Aorta (tissue), 5 donors: ENCODE data around the gene TEX26. TPM values are rescaled to one million over a fixed set of nuclear protein-coding genes. Genes with fewer than 3 reads are reported as not detected.

ENCODE experiments used
- ATAC-seq: fragments of 200-7000 bp; cut with Tn5 transposase; one replicate; pipeline ENCODE4 v1.9.1; 2022; ENCODE audit warnings: moderate library complexity; ENCODE audit not compliant: low FRiP score
- DNase-seq, 2 donors: peaks; one replicate each; pipeline ENCODE4 v3.0.0-alpha.2; 2020
- H3K27ac ChIP-seq, 2 donors: one replicate each; pipeline ENCODE4 v1.5.1; 2013; ENCODE audit warnings: low read length in 2 of 2, mild to moderate bottlenecking in 2 of 2, moderate library complexity in 2 of 2, control low read depth in 1 of 2, inconsistent platforms in 1 of 2, low read depth in 1 of 2
- H3K27me3 ChIP-seq, 2 donors: one replicate each; pipeline ENCODE4 v1.6.1; 2013; ENCODE audit warnings: control low read depth in 1 of 2, low read length in 1 of 2, mild to moderate bottlenecking in 1 of 2, moderate library complexity in 1 of 2; ENCODE audit not compliant: insufficient read depth in 2 of 2, control insufficient read depth in 1 of 2
- H3K36me3 ChIP-seq, 2 donors: one replicate each; pipeline ENCODE4 v1.6.1; 2013; ENCODE audit warnings: control low read depth in 1 of 2, low read length in 1 of 2, mild to moderate bottlenecking in 1 of 2; ENCODE audit not compliant: insufficient read depth in 2 of 2, control insufficient read depth in 1 of 2
- H3K4me1 ChIP-seq, 2 donors: one replicate each; pipeline ENCODE4 v1.6.1; 2013; ENCODE audit warnings: low read length in 2 of 2, control low read depth in 1 of 2, mild to moderate bottlenecking in 1 of 2, moderate library complexity in 1 of 2; ENCODE audit not compliant: insufficient read depth in 2 of 2, control insufficient read depth in 1 of 2
- H3K4me3 ChIP-seq, 2 donors: one replicate each; pipeline ENCODE4 v1.5.1; 2013; ENCODE audit warnings: low read length in 2 of 2, control low read depth in 1 of 2, mild to moderate bottlenecking in 1 of 2
- H3K9me3 ChIP-seq: one replicate; pipeline ENCODE4 v1.6.1; 2013; ENCODE audit warnings: mild to moderate bottlenecking, low read length; ENCODE audit not compliant: control insufficient read depth
- WGBS, 2 donors: extraction: QIAGEN DNeasy Blood & Tissue Kit; methylation state at CpG; one replicate each; pipeline ENCODE4 v1.1.7; 2013; 5-methylcytosine and 5-hydroxymethylcytosine counted together
- intact Hi-C, 2 donors: fragments of 100-400 bp; cut with DNase I; formaldehyde crosslinking; loops; one replicate each; pipeline versions ENCODE4 v1.14.2 to v1.15.0; 2022
- polyA plus RNA-seq, 2 donors: library from polyadenylated mRNA; stranded (reverse); fragments of 200-250 nt; gene quantifications; one replicate each; pipeline ENCODE4 v1.2.3, GENCODE V29; 2013
- total RNA-seq, 2 donors: library from RNA; stranded (reverse); fragmentation: NEBNext Ultra II Directional; extraction: Animal tissue kit (Norgen Biotek cat#: 25700); gene quantifications; one replicate each; pipeline ENCODE4 v1.2.1, GENCODE V29; 2021
- donor health status: healthy with polysubstance abuse.
- donor health status: Bipolar disorder and iron deficiency.
- donor health status: DM: no; HTN: no; CAD: no.
- donor health status: DM: no; HTN: no; CAD: no.
- donor health status: DM: yes; HTN: yes; CAD: no.

TEX26 gene
- total and polyA plus RNA-seq, 4 donors = 0.24 TPM; not detected in 3

DNA sequence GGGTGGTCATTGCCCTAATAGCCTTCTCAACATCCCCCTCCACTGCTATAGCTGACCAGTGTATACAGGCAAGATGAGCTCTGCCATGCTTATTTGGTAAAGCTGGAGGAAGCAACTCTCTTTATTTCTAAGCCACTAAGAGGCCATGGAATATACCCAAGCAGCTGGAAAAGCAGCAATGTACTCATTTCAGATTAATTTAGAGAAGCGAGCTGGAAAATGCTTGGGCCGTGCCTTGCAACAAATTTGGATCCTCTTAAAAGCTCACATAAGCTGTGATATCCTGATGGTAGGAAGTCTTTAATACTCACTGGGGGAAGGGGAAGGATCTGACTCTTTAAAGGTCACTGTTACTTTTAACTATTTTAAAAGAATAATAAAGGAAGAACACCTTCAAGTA lies 77.8 kb downstream of the TEX26 start:
- H3K4me1 ChIP-seq = no peaks in the 10 kb centered on the region

DNA sequence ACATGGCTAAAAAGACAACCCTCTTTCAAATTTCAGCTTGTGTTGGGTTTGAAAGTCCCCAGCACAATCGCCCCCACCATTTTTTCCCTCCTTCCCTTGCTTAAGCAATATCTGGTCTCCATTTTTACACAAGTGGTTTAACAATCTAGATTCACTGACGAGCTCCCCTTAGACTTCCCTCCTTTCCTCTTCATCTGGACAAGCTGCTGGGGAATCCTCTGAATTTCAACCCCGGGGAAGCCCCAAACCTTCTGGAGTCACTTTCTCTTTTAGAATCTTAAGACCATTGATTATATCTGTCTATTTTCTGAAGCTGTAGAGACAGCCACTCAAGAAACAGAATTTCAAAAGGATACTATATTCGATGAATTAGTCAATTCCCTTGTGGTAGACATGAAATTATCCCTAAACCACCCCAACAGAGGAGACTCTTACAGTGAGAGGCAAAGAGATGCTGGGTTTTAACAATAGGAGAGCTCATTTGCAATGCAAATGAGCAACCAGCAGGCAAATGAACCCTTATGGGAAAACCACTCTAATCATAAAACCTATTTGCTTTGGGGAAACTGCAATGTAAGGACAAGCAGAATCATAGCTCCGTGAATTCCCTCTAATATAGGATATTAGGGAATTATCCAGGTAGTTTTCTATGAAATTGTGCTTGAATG lies 78.9 kb downstream of the TEX26 start:
- WGBS, 2 donors = 80 to 81% methylated on average over 5 of the region's 5 CpGs
- Histone ChIP-seq H3K27me3 (no peaks in the 10 kb centered on the region), H3K4me3 (no peak overlapping the region), H3K36me3 (no peaks in the 10 kb centered on the region), H3K27ac (no peak overlapping the region), H3K4me1 (no peaks in the 10 kb centered on the region), H3K9me3 (no peaks in the 10 kb centered on the region)
- DNase-seq (no peak), ATAC-seq (no peak)
- intact Hi-C loops = no loop called here

More for the DNA sequence above, 77.8 kb downstream of the TEX26 start:
- no peaks in the 10 kb centered on the region for H3K27me3 ChIP-seq
- intact Hi-C loops = no loop called here
- H3K36me3 ChIP-seq = no peaks in the 10 kb centered on the region
- ATAC-seq (no peak), DNase-seq (no peak)
- H3K27ac ChIP-seq = no peak overlapping the region
- H3K9me3 ChIP-seq = no peaks in the 10 kb centered on the region
- 91 to 97% methylated on average over 2 of the region's 2 CpGs for WGBS, 2 donors
- H3K4me3 ChIP-seq = no peak overlapping the region

DNA sequence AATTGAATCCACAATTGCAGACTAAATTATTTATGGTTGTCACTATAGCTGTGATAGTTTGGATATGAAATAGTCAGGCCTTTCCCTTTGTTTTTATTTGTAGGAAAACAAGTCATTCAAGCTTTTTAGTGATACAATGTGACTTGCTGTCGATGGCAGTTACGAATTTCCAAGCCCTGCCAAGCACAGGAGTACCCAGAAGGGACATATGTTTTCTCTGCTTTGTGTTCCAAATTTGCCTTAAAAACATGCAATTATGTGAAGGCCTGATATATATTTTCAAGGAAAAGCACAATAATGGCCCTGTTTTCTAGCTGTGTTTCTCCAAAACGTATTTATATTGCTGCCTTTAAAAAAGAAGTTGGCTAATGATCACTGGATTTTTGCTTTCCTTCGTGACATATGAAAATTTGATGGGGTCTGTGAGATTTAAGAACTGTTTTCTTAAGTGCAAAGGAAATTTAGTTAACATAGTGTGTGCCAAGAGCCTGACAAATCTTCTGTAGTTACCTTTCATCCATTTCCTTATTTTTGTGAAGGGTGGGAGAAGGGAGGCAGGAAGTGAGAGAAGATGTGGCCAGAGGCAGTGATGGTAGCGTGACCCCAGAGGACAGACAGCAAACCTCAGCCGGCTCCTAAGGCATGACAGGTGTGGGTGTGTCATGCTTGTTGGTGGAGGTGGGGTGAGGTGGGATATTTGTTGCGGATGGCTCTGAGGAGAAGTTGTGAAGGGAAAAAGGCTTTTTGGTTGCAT lies 79.6 kb downstream of the TEX26 start:
- Histone ChIP-seq H3K27me3 (no peaks in the 10 kb centered on the region), H3K4me3 (no peak overlapping the region), H3K27ac (no peak overlapping the region), H3K4me1 (no peaks in the 10 kb centered on the region), H3K9me3 (no peaks in the 10 kb centered on the region), H3K36me3 (no peaks in the 10 kb centered on the region)
- no peak for DNase-seq
- intact Hi-C loops = no loop called here
- ATAC-seq = no peak
- 82 to 86% methylated on average over 7 of the region's 7 CpGs for WGBS, 2 donors

DNA sequence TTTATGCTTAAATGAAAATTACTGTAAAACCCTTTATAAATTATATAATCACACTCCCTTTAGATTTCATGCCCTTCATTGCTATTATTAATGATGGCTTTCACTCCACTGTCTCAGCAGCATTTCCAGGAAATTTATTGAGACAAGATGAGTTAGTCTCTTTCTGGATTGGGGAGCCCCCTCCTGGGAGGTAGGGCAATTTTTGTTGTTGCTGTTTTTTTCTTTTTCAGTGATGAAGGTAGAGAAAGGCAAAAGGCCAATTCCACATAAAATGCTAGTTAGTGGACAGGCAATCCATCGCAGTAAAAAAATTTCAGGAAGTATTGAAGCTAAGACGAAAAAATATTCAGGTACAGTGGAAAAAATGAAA lies 80.2 kb downstream of the TEX26 start:
- no peak for DNase-seq
- H3K27ac ChIP-seq = no peak overlapping the region
- H3K36me3 ChIP-seq = no peaks in the 10 kb centered on the region
- no peak for ATAC-seq
- peaks cover 0 to under 1% of the 10 kb centered on the region in 2 donors for H3K27me3 ChIP-seq
- H3K9me3 ChIP-seq = peaks cover under 1% of the 10 kb centered on the region
- no peak overlapping the region for H3K4me3 ChIP-seq
- intact Hi-C loops = no loop called here
- no peaks in the 10 kb centered on the region for H3K4me1 ChIP-seq
- 75 to 76% methylated on average over 2 of the region's 2 CpGs for WGBS, 2 donors

DNA sequence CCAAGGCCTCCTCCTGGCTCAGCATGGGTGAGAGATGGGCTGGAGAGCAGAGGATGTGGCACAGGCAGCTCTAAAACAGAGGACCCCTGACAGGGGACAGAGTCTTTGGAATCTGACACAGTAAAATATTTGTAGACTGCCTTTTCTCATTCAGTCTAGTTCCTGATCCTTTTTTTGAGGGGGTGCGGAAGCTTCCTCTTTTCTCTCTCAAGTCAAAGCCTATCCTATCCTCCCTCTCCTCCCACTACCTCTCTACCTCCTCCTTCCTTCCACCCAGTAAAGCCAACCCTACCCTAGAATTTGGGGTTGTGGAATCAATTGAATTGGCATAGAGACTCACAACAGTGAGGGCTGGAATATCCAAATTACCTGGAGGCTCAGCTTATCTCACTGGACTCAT lies 82.0 kb downstream of the TEX26 start:
- Histone ChIP-seq H3K27ac (no peak overlapping the region), H3K4me1 (no peaks in the 10 kb centered on the region), H3K27me3 (peaks cover 0 to 2% of the 10 kb centered on the region in 2 donors), H3K9me3 (peaks cover 2% of the 10 kb centered on the region), H3K4me3 (no peak overlapping the region), H3K36me3 (no peaks in the 10 kb centered on the region)
- intact Hi-C loops = no loop called here
- DNase-seq = no peak
- 90 to 100% methylated on average over 1 of the region's 1 CpG for WGBS, 2 donors
- ATAC-seq = no peak

DNA sequence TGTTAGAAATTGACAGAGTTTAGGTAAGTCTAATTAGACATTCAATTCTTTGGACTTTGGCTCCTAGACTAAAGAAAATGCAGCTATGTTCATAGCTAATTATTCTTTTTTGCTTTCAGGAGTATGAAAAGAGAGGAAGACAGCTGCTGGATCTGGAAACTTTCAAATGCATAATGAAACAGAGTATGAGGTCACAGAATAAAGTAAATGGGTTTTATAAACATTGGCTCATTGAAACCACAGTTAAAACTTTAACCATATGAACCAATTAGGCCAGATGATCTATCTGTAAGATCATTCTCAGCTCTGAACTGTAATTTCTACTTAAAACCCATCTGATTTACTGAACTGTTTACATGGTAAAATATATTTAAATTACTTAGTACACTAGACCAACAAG lies 82.7 kb downstream of the TEX26 start:
- Histone ChIP-seq H3K4me3 (no peak overlapping the region), H3K27ac (no peak overlapping the region), H3K9me3 (peaks cover 2% of the 10 kb centered on the region), H3K36me3 (no peaks in the 10 kb centered on the region), H3K27me3 (peaks cover 0 to 2% of the 10 kb centered on the region in 2 donors), H3K4me1 (no peaks in the 10 kb centered on the region)
- DNase-seq (no peak), ATAC-seq (no peak)
- intact Hi-C loops = no loop called here

DNA sequence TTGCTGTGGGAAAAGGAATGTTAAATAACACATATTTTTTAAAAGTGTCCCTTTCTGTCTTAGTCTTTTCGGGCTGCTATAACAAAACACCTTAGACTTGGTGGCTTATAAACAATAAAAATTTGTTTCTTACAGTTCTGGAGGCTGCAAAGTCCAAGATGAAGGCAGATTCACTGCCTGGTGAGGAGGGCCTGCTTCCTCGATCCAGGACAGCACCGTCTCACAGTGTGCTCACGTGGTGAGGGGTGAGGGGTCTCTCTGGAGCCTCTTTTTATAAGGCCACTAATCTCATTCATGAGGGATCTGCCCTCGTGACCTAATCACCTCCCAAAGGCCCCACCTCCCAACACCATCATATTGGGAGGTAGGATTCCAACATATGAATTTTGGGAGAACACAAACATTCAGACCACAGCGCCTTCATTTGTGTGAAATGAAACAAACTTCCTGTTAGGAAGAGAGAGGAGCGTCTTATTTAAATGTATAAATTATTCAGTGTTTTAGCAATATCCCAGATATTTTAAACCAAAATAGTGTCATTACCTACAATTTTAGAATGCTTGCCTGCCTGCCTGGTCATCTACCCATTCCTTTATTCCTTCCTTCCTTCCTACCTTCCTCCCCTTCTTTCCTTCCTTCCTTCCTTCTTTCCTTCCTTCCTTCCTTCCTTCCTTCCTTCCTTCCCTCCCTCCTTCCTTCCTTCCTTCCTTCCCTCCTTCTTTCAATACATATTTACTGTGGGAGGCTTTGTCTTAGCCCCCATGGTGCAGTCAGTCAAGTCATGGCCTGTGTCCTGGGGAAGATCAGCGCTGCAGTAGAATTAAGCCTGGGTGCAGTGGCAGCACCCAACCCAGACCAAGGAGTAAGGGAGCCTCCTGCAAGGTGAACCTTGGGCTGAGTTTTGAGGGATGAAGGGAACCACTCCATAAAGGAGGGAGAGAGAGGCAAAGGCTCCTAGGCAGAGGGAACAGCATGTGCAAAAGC lies 84.2 kb downstream of the TEX26 start:
- Histone ChIP-seq H3K27me3 (peaks cover 0 to 2% of the 10 kb centered on the region in 2 donors), H3K4me1 (no peaks in the 10 kb centered on the region), H3K9me3 (peaks cover 2% of the 10 kb centered on the region), H3K4me3 (no peak overlapping the region), H3K36me3 (no peaks in the 10 kb centered on the region), H3K27ac (no peak overlapping the region)
- ATAC-seq (no peak), DNase-seq (no peak)
- intact Hi-C loops = no loop called here
- WGBS, 2 donors = 86 to 90% methylated on average over 8 of the region's 8 CpGs

DNA sequence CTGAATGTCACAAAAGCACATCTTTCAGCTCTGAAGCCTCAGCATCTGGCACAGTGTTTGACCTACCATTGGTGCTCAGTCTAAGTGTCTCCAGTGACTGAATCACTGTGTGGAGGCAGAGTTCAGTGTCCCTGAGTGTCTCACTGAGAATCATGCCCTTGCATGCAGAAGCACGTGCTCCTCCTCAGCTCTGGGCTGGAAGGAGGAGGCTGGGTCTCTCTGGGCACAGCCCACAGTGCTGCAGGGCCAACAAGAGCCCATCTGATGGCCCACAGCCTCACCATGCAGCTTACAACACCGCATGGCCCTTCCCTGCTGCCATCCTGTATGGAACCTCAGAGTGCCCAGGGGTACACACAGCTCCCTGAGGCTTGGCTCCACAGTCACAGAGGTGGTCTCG lies 86.1 kb downstream of the TEX26 start:
- WGBS, 2 donors = 94% methylated on average over 3 of the region's 3 CpGs
- no peak overlapping the region for H3K4me3 ChIP-seq
- peaks cover 0 to 2% of the 10 kb centered on the region in 2 donors for H3K27me3 ChIP-seq
- no peak for DNase-seq
- no peak for ATAC-seq
- peaks cover 2% of the 10 kb centered on the region for H3K9me3 ChIP-seq
- intact Hi-C loops = no loop called here
- H3K36me3 ChIP-seq = no peaks in the 10 kb centered on the region
- no peaks in the 10 kb centered on the region for H3K4me1 ChIP-seq
- H3K27ac ChIP-seq = no peak overlapping the region
